HEK293T (cell line): ENCODE results near the gene GRP.

Source experiments
- ARNT ChIP-seq: fragments of 450-650 bp; IDR thresholded peaks from 2 replicates; pipeline ENCODE4 v1.6.1; 2017; ENCODE audit warnings: mild to moderate bottlenecking
- BHLHE40 ChIP-seq: fragments of 450-650 bp; IDR thresholded peaks from 2 replicates; pipeline ENCODE4 v1.6.1; 2016; ENCODE audit warnings: mild to moderate bottlenecking, moderate library complexity, borderline replicate concordance
- CTBP1 ChIP-seq: fragments of 450-650 bp; IDR thresholded peaks from 2 replicates; pipeline ENCODE4 v1.6.1; 2016; ENCODE audit warnings: borderline replicate concordance
- ELF4 ChIP-seq: fragments of 450-650 bp; IDR thresholded peaks from 2 replicates; pipeline ENCODE4 v1.6.1; 2017; ENCODE audit warnings: antibody characterized with exemption
- FOXA1 ChIP-seq: fragments of 450-650 bp; IDR thresholded peaks from 2 replicates; pipeline ENCODE4 v1.6.1; 2016; ENCODE audit warnings: mild to moderate bottlenecking
- FOXK2 ChIP-seq: fragments of 450-650 bp; IDR thresholded peaks from 2 replicates; pipeline ENCODE4 v1.6.1; 2016; ENCODE audit warnings: mild to moderate bottlenecking
- FOXM1 ChIP-seq: fragments of 450-650 bp; IDR thresholded peaks from 2 replicates; pipeline ENCODE4 v1.6.1; 2017; ENCODE audit warnings: mild to moderate bottlenecking, borderline replicate concordance
- HDGF ChIP-seq: fragments of 450-650 bp; IDR thresholded peaks from 2 replicates; pipeline ENCODE4 v1.6.1; 2017; ENCODE audit warnings: antibody characterized with exemption, borderline replicate concordance
- L3MBTL2 ChIP-seq: fragments of 450-650 bp; conservative IDR thresholded peaks from 2 replicates; pipeline ENCODE4 v1.6.1; 2016; ENCODE audit warnings: mild to moderate bottlenecking
- SP1 ChIP-seq: fragments of 450-650 bp; IDR thresholded peaks from 2 replicates; pipeline ENCODE4 v1.6.1; 2017
- TARDBP ChIP-seq: fragments of 450-650 bp; IDR thresholded peaks from 2 replicates; pipeline ENCODE4 v1.6.1; 2016
- TF ChIP-seq, protein P1 (sequence below): fragments of 450-650 bp; IDR thresholded peaks from 2 replicates; pipeline ENCODE4 v1.6.1; 2016

DNA sequence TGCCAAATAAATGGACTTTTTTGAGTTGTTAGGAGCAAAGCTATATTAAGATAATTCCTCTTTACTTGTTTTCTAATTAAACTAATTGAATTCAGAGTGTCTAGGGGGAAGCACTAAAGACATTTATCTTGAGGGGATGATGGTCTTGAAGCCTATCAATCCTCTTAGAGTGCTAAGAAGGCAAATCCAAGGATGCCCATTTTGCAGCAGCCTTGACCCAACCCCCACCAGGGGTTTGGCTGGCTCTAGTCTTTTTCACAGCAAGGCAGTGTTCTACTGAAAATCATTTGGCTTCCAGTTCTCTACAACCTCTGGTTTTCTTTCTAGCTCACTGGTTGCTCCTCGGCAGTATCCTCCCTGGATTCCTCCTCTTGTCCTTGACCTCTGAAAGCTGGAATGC, 59.8 kb downstream of the GRP start:
- TF ChIP-seq HDGF: no peak
- TF ChIP-seq TARDBP: no peak
- TF ChIP-seq ELF4: no peak
- no peak for TF ChIP-seq L3MBTL2
- TF ChIP-seq SP1: no peak
- no peak for TF ChIP-seq ARNT
- TF ChIP-seq FOXK2: no peak
- TF ChIP-seq CTBP1: no peak
- no peak for TF ChIP-seq FOXM1
- TF ChIP-seq, protein P1, sequence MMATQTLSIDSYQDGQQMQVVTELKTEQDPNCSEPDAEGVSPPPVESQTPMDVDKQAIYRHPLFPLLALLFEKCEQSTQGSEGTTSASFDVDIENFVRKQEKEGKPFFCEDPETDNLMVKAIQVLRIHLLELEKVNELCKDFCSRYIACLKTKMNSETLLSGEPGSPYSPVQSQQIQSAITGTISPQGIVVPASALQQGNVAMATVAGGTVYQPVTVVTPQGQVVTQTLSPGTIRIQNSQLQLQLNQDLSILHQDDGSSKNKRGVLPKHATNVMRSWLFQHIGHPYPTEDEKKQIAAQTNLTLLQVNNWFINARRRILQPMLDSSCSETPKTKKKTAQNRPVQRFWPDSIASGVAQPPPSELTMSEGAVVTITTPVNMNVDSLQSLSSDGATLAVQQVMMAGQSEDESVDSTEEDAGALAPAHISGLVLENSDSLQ: no peak
- TF ChIP-seq FOXA1: no peak
- no peak for TF ChIP-seq BHLHE40
